Stimulated activated effector memory CD8-positive, alpha-beta T cell treated with anti-CD3 and anti-CD28 coated beads, Interleukin-12 subunit alpha, Interleukin-12 subunit beta, amount 100 ng/mL, for 72 hours (primary cell): ENCODE data around the gene BRINP2.

ENCODE experiments used
- ATAC-seq: fragments of 150-1000 bp; cut with Tn5 transposase; 2 replicates; pipeline ENCODE4 v1.10.0; 2021
- DNase-seq, 2 donors: peaks; one replicate each; pipeline ENCODE4 v3.0.0; 2021 to 2022; ENCODE audit warnings: low spot score in 2 of 2
- H3K27ac Mint-ChIP-seq: one replicate; pipeline ENCODE4 v1.8.0; 2022; ENCODE audit warnings: mild to moderate bottlenecking, mixed read lengths
- H3K36me3 Mint-ChIP-seq: one replicate; pipeline ENCODE4 v1.8.0; 2022; ENCODE audit warnings: mild to moderate bottlenecking, mixed read lengths
- H3K4me1 Mint-ChIP-seq: one replicate; pipeline ENCODE4 v1.8.0; 2022; ENCODE audit warnings: mixed read lengths
- H3K4me3 Mint-ChIP-seq: one replicate; pipeline ENCODE4 v1.8.0; 2022; ENCODE audit warnings: mild to moderate bottlenecking, mixed read lengths
- H3K9me3 Mint-ChIP-seq: one replicate; pipeline ENCODE4 v1.8.0; 2022; ENCODE audit warnings: mixed read lengths

BRINP2 gene

GRCh38 chr1:177257576-177257975, 86.8 kb downstream of the BRINP2 start:
- no peak for DNase-seq
- Mint-ChIP-seq H3K9me3 (peaks cover 4% of the 10 kb centered on the region), H3K27ac (no peak overlapping the region), H3K4me1 (no peaks in the 10 kb centered on the region), H3K4me3 (no peak overlapping the region), H3K36me3 (no peaks in the 10 kb centered on the region)
- ATAC-seq: no peak

DNA sequence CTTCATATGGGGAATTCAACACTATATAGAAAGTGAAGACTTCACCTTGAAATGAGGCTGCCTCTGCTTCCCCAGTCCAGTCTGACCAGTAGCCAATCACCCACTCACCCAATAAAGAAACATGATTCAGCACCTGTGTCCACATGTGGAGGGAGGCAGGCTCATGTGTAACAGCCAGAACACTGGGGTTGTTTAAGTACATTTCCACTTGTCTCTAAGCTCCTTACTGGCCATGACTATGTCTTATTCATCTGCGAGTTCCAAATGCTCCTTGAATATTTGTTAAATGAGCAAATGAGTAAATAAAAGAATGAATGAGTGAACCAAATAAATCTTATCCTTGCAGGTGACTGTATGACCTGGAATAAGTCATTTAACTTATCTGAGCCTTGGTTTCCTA, 100.1 kb downstream of the BRINP2 start:
- ATAC-seq: no peak
- Mint-ChIP-seq H3K36me3 (no peaks in the 10 kb centered on the region), H3K9me3 (peaks cover 5% of the 10 kb centered on the region), H3K27ac (no peak overlapping the region), H3K4me3 (no peak overlapping the region), H3K4me1 (no peaks in the 10 kb centered on the region)
- no peak for DNase-seq

- no peak for ATAC-seq
- Mint-ChIP-seq H3K27ac (no peak overlapping the region), H3K9me3 (peaks cover 2% of the 10 kb centered on the region), H3K4me3 (no peak overlapping the region), H3K4me1 (no peaks in the 10 kb centered on the region), H3K36me3 (no peaks in the 10 kb centered on the region)
- no peak for DNase-seq
Measured at GRCh38 chr1:177273141-177273540, 102.4 kb downstream of the BRINP2 start.

DNA sequence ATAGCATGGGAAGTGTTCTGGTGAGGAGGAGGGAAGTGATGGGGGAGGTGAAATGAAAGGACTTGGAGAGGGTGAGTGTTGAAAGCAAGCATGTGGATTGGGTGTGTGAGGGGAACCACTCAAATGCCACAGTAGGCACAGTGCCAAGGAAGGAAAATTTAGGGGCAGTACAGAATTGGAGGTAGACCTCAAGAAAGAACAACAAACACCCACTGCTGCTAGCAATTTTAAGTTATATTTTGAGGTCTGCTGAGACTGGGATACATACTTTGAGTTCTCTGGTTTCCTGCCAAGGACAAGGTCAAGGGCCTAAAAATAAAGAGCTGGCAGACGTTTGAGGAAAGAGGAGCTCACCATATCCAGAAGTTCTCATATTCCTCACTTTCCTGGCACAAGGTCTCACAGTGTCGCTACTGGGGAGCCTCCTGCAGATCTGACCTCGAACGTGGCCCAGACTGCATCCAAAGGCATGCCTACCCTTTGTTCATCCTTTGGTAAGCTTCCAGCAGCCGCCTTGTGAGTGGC, 104.0 kb downstream of the BRINP2 start:
- DNase-seq: no peak
- Mint-ChIP-seq H3K4me1 (no peaks in the 10 kb centered on the region), H3K36me3 (no peaks in the 10 kb centered on the region), H3K27ac (no peak overlapping the region), H3K4me3 (no peak overlapping the region), H3K9me3 (peaks cover 2% of the 10 kb centered on the region)
- no peak for ATAC-seq

- H3K36me3 Mint-ChIP-seq: no peaks in the 10 kb centered on the region
- ATAC-seq (no peak), DNase-seq (no peak)
- H3K4me1 Mint-ChIP-seq: no peaks in the 10 kb centered on the region
- H3K27ac Mint-ChIP-seq: no peak overlapping the region
- no peak overlapping the region for H3K4me3 Mint-ChIP-seq
- peaks cover 2% of the 10 kb centered on the region for H3K9me3 Mint-ChIP-seq
Measured at GRCh38 chr1:177275736-177276135, 105.0 kb downstream of the BRINP2 start.

- Mint-ChIP-seq H3K36me3 (no peaks in the 10 kb centered on the region), H3K4me1 (no peaks in the 10 kb centered on the region), H3K27ac (no peak overlapping the region), H3K9me3 (peaks cover 6% of the 10 kb centered on the region), H3K4me3 (no peak overlapping the region)
- no peak for ATAC-seq
- DNase-seq: no peak
Measured at GRCh38 chr1:177278626-177279390, 108.0 kb downstream of the BRINP2 start.

- H3K27ac Mint-ChIP-seq: no peak overlapping the region
- H3K4me3 Mint-ChIP-seq: no peak overlapping the region
- H3K36me3 Mint-ChIP-seq: no peaks in the 10 kb centered on the region
- ATAC-seq: no peak
- H3K4me1 Mint-ChIP-seq: no peaks in the 10 kb centered on the region
- peaks cover 6% of the 10 kb centered on the region for H3K9me3 Mint-ChIP-seq
- no peak for DNase-seq
Measured at GRCh38 chr1:177281901-177282300, 111.1 kb downstream of the BRINP2 start.

DNA sequence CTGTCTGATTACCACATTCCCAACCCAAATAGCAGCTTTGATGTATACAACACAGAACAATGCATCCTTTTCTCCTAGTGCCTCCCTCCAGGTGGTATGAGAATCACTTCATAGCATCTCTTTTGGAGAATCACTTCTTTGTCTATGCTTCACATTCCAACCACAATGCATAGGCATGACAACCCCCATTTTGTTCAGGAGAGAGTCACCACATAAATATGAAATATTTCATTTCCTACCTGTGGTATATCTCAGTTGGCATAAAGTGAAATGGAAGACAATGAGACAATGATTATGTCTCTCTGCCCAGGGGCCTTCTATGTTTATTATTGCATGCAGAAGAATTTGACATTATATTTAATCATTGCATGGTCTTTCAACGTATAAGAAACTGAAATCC, 112.2 kb downstream of the BRINP2 start:
- no peak for DNase-seq
- no peak overlapping the region for H3K27ac Mint-ChIP-seq
- H3K4me1 Mint-ChIP-seq: no peaks in the 10 kb centered on the region
- no peaks in the 10 kb centered on the region for H3K36me3 Mint-ChIP-seq
- peaks cover 9% of the 10 kb centered on the region for H3K9me3 Mint-ChIP-seq
- ATAC-seq: no peak
- no peak overlapping the region for H3K4me3 Mint-ChIP-seq

- no peak for DNase-seq
- Mint-ChIP-seq H3K27ac (no peak overlapping the region), H3K9me3 (peaks cover 9% of the 10 kb centered on the region), H3K4me1 (no peaks in the 10 kb centered on the region), H3K4me3 (no peak overlapping the region), H3K36me3 (no peaks in the 10 kb centered on the region)
- no peak for ATAC-seq
Measured at GRCh38 chr1:177283380-177283779, 112.6 kb downstream of the BRINP2 start.

DNA sequence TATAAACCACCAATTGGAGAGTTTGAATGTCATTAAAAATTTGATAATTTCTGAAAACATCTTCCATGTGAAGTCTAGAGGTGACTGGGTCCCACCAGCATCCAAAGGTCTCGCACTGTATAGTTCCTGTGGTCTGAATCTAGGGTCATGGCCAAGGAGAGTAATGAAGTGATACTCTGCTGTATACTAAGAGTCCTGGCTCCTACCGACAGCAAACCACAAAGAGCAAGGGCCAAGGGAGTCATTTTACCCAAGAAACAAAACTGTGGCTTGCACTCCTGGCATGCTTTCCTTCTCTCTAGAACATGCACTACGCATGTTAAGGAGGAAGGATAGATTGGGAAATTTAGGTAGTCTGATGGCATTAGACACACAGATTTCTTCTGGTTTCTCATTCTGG, 115.6 kb downstream of the BRINP2 start:
- H3K9me3 Mint-ChIP-seq: peaks cover 8% of the 10 kb centered on the region
- no peak overlapping the region for H3K4me3 Mint-ChIP-seq
- H3K4me1 Mint-ChIP-seq: no peaks in the 10 kb centered on the region
- DNase-seq: no peak
- H3K27ac Mint-ChIP-seq: no peak overlapping the region
- no peaks in the 10 kb centered on the region for H3K36me3 Mint-ChIP-seq
- ATAC-seq: no peak

DNA sequence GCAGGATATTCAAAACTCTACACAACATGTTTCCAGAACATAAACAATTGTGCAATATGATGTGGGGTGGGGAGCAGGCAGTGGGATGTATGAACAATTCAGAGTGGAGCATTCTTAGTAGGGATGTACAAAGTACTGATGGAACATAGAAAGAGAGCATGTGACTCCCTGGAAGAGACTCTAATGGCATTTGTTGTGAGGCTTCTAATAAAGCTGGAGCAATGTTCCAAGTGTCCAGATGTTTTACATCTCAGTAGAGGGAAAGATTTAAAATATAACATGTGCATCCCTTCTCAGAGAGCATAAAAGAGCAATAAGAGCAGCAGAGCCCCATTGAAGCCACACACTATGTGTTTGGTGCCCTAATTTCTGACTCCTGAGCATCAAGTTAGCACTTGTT, 116.5 kb downstream of the BRINP2 start:
- Mint-ChIP-seq H3K36me3 (no peaks in the 10 kb centered on the region), H3K4me1 (no peaks in the 10 kb centered on the region), H3K9me3 (peaks cover 8% of the 10 kb centered on the region), H3K27ac (no peak overlapping the region), H3K4me3 (no peak overlapping the region)
- no peak for DNase-seq
- no peak for ATAC-seq

- H3K36me3 Mint-ChIP-seq: no peaks in the 10 kb centered on the region
- DNase-seq: no peak
- H3K4me3 Mint-ChIP-seq: no peak overlapping the region
- ATAC-seq: no peak
- H3K9me3 Mint-ChIP-seq: peaks cover 8% of the 10 kb centered on the region
- H3K4me1 Mint-ChIP-seq: no peaks in the 10 kb centered on the region
- no peak overlapping the region for H3K27ac Mint-ChIP-seq
Measured at GRCh38 chr1:177287994-177288393, 117.2 kb downstream of the BRINP2 start.

GRCh38 chr1:177289532-177289931, 118.8 kb downstream of the BRINP2 start:
- H3K27ac Mint-ChIP-seq: no peak overlapping the region

DNA sequence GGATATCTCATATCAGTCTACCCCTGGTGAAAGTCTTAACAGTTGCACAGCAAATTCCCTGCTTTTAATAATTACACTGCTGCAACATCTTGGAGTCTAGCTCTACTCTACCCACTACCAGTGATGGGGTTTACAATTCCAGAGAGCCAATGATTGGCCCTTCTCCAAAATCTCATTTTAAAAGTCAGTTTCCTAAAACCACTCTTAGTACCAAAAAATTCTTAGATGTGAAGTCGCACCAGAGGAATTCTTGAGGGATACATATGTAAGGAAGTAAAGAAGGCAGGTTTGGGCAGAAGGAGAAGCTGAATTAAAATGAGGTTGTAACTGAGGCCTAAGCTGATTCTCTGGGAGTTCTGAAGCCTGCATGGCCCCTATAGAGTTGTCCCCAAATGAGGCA, 129.7 kb downstream of the BRINP2 start:
- H3K9me3 Mint-ChIP-seq: peaks cover 11% of the 10 kb centered on the region
- no peak overlapping the region for H3K4me3 Mint-ChIP-seq
- no peak overlapping the region for H3K27ac Mint-ChIP-seq
- no peaks in the 10 kb centered on the region for H3K4me1 Mint-ChIP-seq
- H3K36me3 Mint-ChIP-seq: no peaks in the 10 kb centered on the region
- ATAC-seq (no peak), DNase-seq (no peak)

More at GRCh38 chr1:177289532-177289931, 118.8 kb downstream of the BRINP2 start:
- ATAC-seq (no peak), DNase-seq (no peak)
- Mint-ChIP-seq H3K9me3 (peaks cover 6% of the 10 kb centered on the region), H3K36me3 (no peaks in the 10 kb centered on the region), H3K4me1 (no peaks in the 10 kb centered on the region), H3K4me3 (no peak overlapping the region)

DNA sequence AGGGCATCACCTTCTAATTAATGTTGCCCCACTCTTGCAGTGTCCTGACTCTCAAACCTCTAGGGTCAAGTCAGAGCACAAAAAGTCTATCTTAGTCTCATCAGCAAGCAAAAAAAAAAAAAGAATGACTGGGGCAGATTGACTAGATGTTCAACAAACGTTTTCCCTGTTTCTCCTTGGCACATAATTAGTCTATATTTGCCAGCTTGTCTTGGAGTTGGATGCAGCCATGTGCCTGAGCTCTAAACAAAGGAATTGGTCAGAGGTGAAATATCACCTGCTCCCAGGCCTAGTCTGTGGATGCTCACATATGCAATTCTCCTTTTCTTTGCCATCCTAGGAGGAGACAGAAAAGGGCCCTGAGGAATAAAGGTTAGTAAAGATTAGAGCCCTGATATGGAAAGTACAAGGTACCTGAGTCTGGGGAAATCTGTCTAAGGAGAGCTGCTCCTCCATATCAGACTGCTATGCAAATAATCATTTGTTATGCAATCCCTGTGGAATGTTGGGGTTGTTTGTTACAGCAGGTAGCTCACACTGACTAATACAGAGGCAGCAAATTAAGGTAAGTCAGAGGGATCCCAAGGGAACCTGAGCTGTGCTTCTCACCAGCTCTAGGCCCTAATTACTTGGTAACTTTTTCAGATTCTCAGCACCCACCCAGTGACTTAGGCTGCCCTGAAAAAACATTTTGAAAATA, 130.8 kb downstream of the BRINP2 start:
- DNase-seq: no peak
- Mint-ChIP-seq H3K36me3 (no peaks in the 10 kb centered on the region), H3K4me1 (no peaks in the 10 kb centered on the region), H3K4me3 (no peak overlapping the region), H3K27ac (no peak overlapping the region), H3K9me3 (peaks cover 12% of the 10 kb centered on the region)
- ATAC-seq: no peak
